Measurements from ENCODE around the gene PRDM16. TPM values are rescaled to one million over a fixed set of nuclear protein-coding genes. Genes with fewer than 3 reads are reported as not detected.

PRDM16 gene
- polyA plus RNA-seq, 1 of the 3 experiments (the other 2 are of a cell fraction): not detected

GRCh38 chr1:3053366-3053980 is 15.5 kb upstream of the PRDM16 start:
- no peak overlapping the region for H3K27ac ChIP-seq (ENCODE audit: low read depth in 2 of 2, low read length in 1 of 2)
- H3K27me3 ChIP-seq (ENCODE audit: insufficient read depth): no peaks in the 10 kb centered on the region
- 21% methylated on average over 7 of the region's 9 CpGs for WGBS (ENCODE audit: low lambda C conversion rate)
- DNase-seq: no peak
- no peak overlapping the region for H3K9ac ChIP-seq
- ChIA-PET POLR2A (no interaction called here), CTCF (interaction anchor here (0.6 kb wide), 1 partner anchor 19 kb away, joined by 3 read pairs; no protein-coding TSS in a partner anchor)
- H3K4me2 ChIP-seq: no peak overlapping the region
- no peaks in the 10 kb centered on the region for H3K79me2 ChIP-seq (ENCODE audit: insufficient read depth)
- no peaks in the 10 kb centered on the region for H4K20me1 ChIP-seq (ENCODE audit: insufficient read depth)
- H3K4me3 ChIP-seq (ENCODE audit: low read depth in 2 of 2, low read length in 1 of 2): no peak overlapping the region
- H3F3A ChIP-seq (replicated peaks; ENCODE audit: insufficient read depth): no peaks in the 10 kb centered on the region
- no peaks in the 10 kb centered on the region for H3K9me3 ChIP-seq
- H3K9me2 ChIP-seq: no peaks in the 10 kb centered on the region
- no peaks in the 10 kb centered on the region for H3K36me3 ChIP-seq (replicated peaks in 1 of 2; ENCODE audit: control insufficient read depth in 1 of 2, insufficient read depth in 2 of 2, low read length in 1 of 2)
- no peaks in the 10 kb centered on the region for H3K4me1 ChIP-seq (ENCODE audit: control insufficient read depth in 1 of 2, insufficient read depth in 2 of 2, low read depth in 1 of 2, low read length in 1 of 2)
- no peak overlapping the region for H2AFZ ChIP-seq (ENCODE audit: low read depth)
- TF ChIP-seq TCF12 (IDR thresholded peaks at IDR 0.05) (no peak), FOXJ3 (CRISPR knock-in tag; IDR thresholded peaks at IDR 0.05) (no peak), ELF1 (IDR thresholded peaks at IDR 0.05) (no peak), IRF3 (IDR thresholded peaks at IDR 0.05; ENCODE audit: low read depth, low read length) (no peak), USF1 (IDR thresholded peaks at IDR 0.05; ENCODE audit: borderline replicate concordance, low read depth) (no peak), NFIC (IDR thresholded peaks at IDR 0.05; ENCODE audit: borderline replicate concordance) (no peak), CTCF (IDR thresholded peaks at IDR 0.05) (no peak), EP300 (IDR thresholded peaks at IDR 0.05; ENCODE audit: borderline replicate concordance in 1 of 2, low read depth in 1 of 2, low read length in 1 of 2) (no peak), MXI1 (IDR thresholded peaks at IDR 0.05; ENCODE audit: low read depth, low read length) (no peak), GABPA (IDR thresholded peaks at IDR 0.05; ENCODE audit: low read depth) (no peak), PBX3 (IDR thresholded peaks at IDR 0.05) (no peak)

GRCh38 chr1:3053986-3054385 is 15.0 kb upstream of the PRDM16 start:
- no peaks in the 10 kb centered on the region for H3K4me1 ChIP-seq (ENCODE audit: control insufficient read depth in 1 of 2, insufficient read depth in 2 of 2, low read depth in 1 of 2, low read length in 1 of 2)
- H3K9ac ChIP-seq: no peak overlapping the region
- H3K4me2 ChIP-seq: no peak overlapping the region
- no peaks in the 10 kb centered on the region for H3K79me2 ChIP-seq (ENCODE audit: insufficient read depth)
- no peak overlapping the region for H3K27ac ChIP-seq (ENCODE audit: low read depth in 2 of 2, low read length in 1 of 2)
- H3K9me2 ChIP-seq: no peaks in the 10 kb centered on the region
- POLR2A ChIA-PET: no interaction called here
- H3F3A ChIP-seq (replicated peaks; ENCODE audit: insufficient read depth): no peaks in the 10 kb centered on the region
- H4K20me1 ChIP-seq (ENCODE audit: insufficient read depth): no peaks in the 10 kb centered on the region
- H2AFZ ChIP-seq (ENCODE audit: low read depth): no peak overlapping the region
- no peaks in the 10 kb centered on the region for H3K9me3 ChIP-seq
- H3K27me3 ChIP-seq (ENCODE audit: insufficient read depth): no peaks in the 10 kb centered on the region
- CTCF ChIA-PET: no interaction called here
- no peak overlapping the region for H3K4me3 ChIP-seq (ENCODE audit: low read depth in 2 of 2, low read length in 1 of 2)
- WGBS (ENCODE audit: low lambda C conversion rate): 0% methylated on average over 5 of the region's 6 CpGs
- H3K36me3 ChIP-seq (replicated peaks in 1 of 2; ENCODE audit: control insufficient read depth in 1 of 2, insufficient read depth in 2 of 2, low read length in 1 of 2): no peaks in the 10 kb centered on the region
- DNase-seq: no peak
- TF ChIP-seq YY1 (IDR thresholded peaks at IDR 0.05; ENCODE audit: low read depth) (no peak), USF1 (IDR thresholded peaks at IDR 0.05; ENCODE audit: borderline replicate concordance, low read depth) (no peak), CHD2 (IDR thresholded peaks at IDR 0.05; ENCODE audit: low read length, partially characterized antibody) (no peak), MEF2A (IDR thresholded peaks at IDR 0.05; ENCODE audit: borderline replicate concordance, low read depth) (no peak), CTCF (IDR thresholded peaks at IDR 0.05) (no peak), GATA2 (CRISPR knock-in tag; IDR thresholded peaks at IDR 0.05) (no peak), MXI1 (IDR thresholded peaks at IDR 0.05; ENCODE audit: low read depth, low read length) (no peak), FOXJ3 (CRISPR knock-in tag; IDR thresholded peaks at IDR 0.05) (no peak), RCOR1 (IDR thresholded peaks at IDR 0.05; ENCODE audit: low read length) (no peak), EP300 (IDR thresholded peaks at IDR 0.05; ENCODE audit: borderline replicate concordance in 1 of 2, low read depth in 1 of 2, low read length in 1 of 2) (no peak), ZBTB33 (IDR thresholded peaks at IDR 0.05; ENCODE audit: borderline replicate concordance, low read depth) (no peak)

Data from SK-N-SH (cell line).